GM21717 (cell line): ENCODE measurements around the gene PCBD2.
"Not testable (repeated sequence)": the region's sequence is repeated elsewhere in the genome, so short reads cannot be mapped to it uniquely, and the experiment has no call there.

Experiments
- ATAC-seq: cut with Tn5 transposase; IDR thresholded peaks from one replicate; pipeline ENCODE4 v1.9.1; 2021; ENCODE audit warnings: mild to moderate bottlenecking, moderate library complexity; ENCODE audit not compliant: unreplicated experiment

The PCBD2 gene

GRCh38 chr5:134998068-134998467 is 93.1 kb downstream of the PCBD2 start:
- ATAC-seq = not testable (repeated sequence)

DNA sequence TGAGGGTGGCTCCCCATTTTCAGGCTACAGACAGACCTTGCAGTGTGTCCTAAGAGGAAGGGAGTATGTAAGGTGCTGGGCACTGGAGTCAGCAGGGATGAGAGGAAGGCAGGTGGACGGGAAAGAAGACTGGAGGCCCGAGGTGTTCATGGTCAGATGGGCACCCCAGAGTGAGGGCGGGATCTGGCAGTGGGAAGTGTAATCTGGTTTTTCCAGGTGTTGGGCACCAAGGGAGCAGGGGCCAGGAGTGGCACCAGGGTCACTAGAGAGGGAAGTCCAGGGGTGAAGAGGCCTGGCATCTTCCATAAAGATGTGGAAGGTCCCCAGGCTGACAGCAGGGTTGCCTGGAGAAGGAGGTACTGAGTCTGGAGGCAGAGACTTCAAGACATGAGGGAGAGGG is 99.4 kb downstream of the PCBD2 start:
- no peak for ATAC-seq

DNA sequence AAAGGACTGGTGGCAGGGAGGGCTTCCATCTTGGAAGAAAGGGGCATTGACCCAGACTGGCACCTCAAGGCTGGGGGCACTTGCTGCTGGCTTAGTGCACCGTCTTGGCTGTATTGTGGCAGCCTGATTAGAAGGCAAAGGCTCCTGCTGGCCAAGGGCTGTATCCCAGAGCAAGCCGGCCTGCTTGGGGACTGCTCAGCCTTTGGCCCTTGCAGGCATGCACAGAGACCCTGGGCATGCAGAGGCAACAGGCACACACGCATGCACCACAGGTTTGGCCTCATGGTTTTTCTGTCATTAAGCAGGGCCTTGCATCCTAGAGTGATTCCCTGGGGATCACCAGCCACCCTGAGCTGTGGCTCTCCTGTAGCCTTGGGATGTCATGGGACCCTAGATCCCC is 100.1 kb downstream of the PCBD2 start:
- ATAC-seq = no peak

DNA sequence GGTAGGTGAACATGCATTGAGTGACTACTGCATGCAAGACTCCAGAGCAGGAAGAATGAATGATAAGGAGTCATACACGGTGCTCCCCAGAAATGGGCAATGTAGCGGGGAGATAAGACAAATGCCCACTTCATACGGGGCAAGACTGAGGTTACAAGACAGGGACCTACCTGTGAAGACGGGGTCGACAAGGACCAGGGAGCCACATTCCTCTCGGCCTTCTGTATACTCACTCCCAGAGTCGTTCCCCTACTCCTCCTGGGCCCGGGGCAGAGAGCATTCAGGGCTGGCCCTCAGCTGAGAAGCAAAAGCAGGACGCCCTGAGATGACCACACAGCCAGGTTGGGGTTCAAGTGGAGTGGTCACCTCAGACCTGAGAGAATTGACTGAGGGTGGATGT is 102.4 kb downstream of the PCBD2 start:
- no peak for ATAC-seq

- no peak for ATAC-seq
Observed at GRCh38 chr5:135007749-135008363, 102.9 kb downstream of the PCBD2 start.

DNA sequence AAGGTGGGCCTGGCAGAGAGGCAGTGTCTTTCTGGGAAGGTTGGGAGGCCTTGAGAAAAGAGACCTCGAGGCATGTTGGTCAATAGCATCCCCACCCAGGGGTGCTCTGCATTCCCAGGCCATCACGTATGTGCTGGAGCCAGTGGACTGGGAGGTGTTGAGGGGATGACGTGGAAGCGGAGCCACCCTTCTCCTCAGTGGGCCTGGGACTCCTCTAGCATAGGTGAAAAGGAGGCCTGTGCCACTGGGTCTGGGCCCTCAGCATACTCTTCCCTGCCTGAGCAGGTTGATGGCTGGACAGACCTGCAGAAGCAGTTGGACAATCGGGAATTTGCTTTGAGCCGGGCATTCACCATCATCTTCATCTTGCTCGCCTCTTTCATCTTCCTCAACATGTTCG is 103.6 kb downstream of the PCBD2 start:
- no peak for ATAC-seq

DNA sequence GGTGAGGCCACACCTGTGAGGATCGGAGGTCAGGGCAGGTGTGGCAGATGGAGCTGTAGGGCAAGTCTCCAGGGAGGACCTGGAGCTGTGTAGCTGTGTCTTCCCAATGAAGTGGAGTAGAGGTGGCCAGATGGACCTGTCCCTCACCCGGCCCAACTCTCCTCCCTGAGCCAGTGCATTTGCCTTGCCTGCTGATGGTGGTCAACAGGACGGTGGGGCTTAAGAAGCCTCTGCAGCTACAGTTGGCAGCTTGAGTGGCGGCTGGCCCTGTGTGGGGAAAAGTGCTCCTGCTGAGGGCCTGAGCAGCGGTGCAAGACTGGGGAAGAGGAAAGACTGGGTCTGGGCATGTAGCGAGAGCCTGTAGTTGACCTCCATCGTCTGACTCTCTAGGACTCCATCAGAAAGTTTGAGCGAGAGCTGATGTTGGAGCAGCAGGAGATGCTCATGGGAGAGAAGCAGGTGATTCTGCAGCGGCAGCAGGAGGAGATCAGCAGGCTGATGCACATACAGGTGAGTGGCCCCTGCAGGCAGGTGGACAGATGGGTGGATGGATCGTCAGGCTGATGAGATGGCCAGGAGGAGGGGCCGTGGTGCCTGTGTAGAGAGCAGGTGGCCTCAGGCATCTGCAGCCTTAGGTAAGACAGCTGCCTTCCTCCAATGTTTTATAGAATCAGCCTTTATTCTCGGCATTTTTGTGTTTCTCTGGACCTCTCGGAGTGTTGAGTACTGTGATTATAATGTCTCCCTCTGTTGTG is 104.2 kb downstream of the PCBD2 start:
- no peak for ATAC-seq

DNA sequence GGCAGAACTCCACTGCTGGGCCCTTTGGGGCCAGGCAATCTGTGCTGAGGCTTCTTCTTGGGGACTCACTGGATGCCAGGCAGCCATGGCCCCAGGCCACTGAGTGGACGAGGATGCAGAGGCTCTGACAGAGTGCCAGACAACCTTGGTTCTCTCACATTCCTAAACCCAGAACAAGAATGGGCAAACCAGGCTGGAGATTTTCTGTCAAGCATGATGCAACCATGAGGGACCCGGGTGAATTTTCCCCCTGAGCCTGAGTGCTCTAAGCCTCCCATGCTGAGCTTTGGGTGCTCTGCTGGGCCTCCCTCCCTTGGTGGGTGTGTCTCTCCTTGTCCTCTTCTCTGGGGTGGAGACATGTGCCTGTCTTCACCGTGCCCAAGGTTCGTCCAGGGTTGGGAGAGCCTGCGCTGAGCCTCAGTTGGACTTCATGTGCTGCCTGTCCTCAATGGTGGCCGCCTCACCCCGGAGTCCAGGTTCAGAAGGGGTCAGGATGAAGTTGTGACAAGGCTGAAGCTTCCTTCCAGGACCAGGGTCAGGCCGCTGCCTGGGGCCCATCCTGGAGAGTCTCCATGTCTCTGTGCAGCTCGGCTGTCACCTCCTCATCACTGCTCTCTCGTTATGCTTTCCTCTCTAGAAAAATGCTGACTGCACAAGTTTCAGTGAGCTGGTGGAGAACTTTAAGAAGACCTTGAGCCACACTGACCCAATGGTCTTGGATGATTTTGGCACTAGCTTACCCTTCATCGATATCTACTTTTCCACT is 105.0 kb downstream of the PCBD2 start:
- ATAC-seq = no peak

- ATAC-seq = no peak
Observed at GRCh38 chr5:135010502-135011354, 105.8 kb downstream of the PCBD2 start.

GRCh38 chr5:135011355-135012032 is 106.6 kb downstream of the PCBD2 start:
- ATAC-seq = no peak

- no peak for ATAC-seq
Observed at GRCh38 chr5:135012033-135012588, 107.2 kb downstream of the PCBD2 start.
